ENCODE results near the gene SPNS1. TPM values are rescaled to one million over a fixed set of nuclear protein-coding genes. Genes with fewer than 3 reads are reported as not detected.
A peak's percentile ranks its signal among the peaks of the same experiment; 100 is the strongest.
"Not testable (repeated sequence)": the region's sequence is repeated elsewhere in the genome, so short reads cannot be mapped to it uniquely, and the experiment has no call there.

The SPNS1 gene
- total and polyA plus RNA-seq, 2 donors, result 11.7 to 75.1 TPM

- 97% methylated on average over 4 of the region's 4 CpGs for WGBS
Observed at GRCh38 chr16:28946681-28947080, 27.9 kb upstream of the SPNS1 start.

DNA sequence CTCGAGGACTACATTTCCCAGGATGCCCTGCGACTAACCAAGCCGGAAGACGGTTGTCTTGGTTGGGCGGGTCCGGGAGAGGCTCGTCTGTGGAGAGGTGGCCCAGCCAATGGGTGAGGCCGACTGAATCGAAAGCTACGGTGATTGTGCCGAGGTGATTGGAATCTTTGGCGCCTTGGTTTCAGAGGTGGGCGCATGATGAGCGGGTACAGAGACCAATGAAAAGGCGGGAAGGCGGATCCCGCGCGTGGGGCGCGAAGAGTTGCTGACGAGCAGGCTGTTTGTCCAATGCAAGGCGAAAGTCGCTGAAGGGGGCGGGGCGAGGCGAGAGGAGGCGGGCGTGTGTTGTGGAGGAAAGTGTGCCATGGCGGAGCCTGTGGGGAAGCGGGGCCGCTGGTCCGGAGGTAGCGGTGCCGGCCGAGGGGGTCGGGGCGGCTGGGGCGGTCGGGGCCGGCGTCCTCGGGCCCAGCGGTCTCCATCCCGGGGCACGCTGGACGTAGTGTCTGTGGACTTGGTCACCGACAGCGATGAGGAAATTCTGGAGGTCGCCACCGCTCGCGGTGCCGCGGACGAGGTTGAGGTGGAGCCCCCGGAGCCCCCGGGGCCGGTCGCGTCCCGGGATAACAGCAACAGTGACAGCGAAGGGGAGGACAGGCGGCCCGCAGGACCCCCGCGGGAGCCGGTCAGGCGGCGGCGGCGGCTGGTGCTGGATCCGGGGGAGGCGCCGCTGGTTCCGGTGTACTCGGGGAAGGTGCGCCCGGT lies 23.7 kb upstream of the SPNS1 start, which contains the start of gene NFATC2IP:
NFATC2IP (plus strand) TSS at position 290 of the 762 bp plus-strand sequence; CDS start at position 365, 75 bp downstream.
- under 1% methylated on average over 79 of the region's 79 CpGs for WGBS
- H3K9me3 ChIP-seq (ENCODE audit: control insufficient read depth in 2 of 2, insufficient read depth in 1 of 2, low read length in 1 of 2), result no peaks in the 10 kb centered on the region
- H3K27me3 ChIP-seq (ENCODE audit: control insufficient read depth in 2 of 2, insufficient read depth in 1 of 2, low read length in 1 of 2), result no peaks in the 10 kb centered on the region
- peak within 1 kb of the TSS; percentile 85 to 86 for H3K4me3 ChIP-seq (ENCODE audit: low read length in 2 of 2)
- peak; percentile 99 to 100 (median 100) for DNase-seq (ENCODE audit: low read depth in 6 of 9, low spot score in 9 of 9)
- peak within 1 kb of the TSS; percentile 68 to 76 for H3K27ac ChIP-seq (ENCODE audit: low read depth in 1 of 2, low read length in 1 of 2)
- peaks cover 14 to 31% of the 10 kb centered on the region in 2 donors for H3K4me1 ChIP-seq (ENCODE audit: control insufficient read depth in 2 of 2, insufficient read depth in 2 of 2, low read length in 2 of 2)
- H3K36me3 ChIP-seq (ENCODE audit: control insufficient read depth in 2 of 2, insufficient read depth in 2 of 2, low read length in 1 of 2), result peaks cover 28 to 37% of the 10 kb centered on the region in 2 donors

More at GRCh38 chr16:28946681-28947080, 27.9 kb upstream of the SPNS1 start:
- Histone ChIP-seq H3K36me3 (ENCODE audit: control insufficient read depth in 2 of 2, insufficient read depth in 2 of 2, low read length in 1 of 2) (no peaks in the 10 kb centered on the region), H3K9me3 (ENCODE audit: control insufficient read depth in 2 of 2, insufficient read depth in 1 of 2, low read length in 1 of 2) (peaks cover 0 to 3% of the 10 kb centered on the region in 2 donors), H3K27me3 (ENCODE audit: control insufficient read depth in 2 of 2, insufficient read depth in 1 of 2, low read length in 1 of 2) (no peaks in the 10 kb centered on the region), H3K4me3 (ENCODE audit: low read length in 2 of 2) (no peak overlapping the region), H3K27ac (ENCODE audit: low read depth in 1 of 2, low read length in 1 of 2) (no peak overlapping the region), H3K4me1 (ENCODE audit: control insufficient read depth in 2 of 2, insufficient read depth in 2 of 2, low read length in 2 of 2) (peaks cover 4 to 26% of the 10 kb centered on the region in 2 donors)
- DNase-seq (ENCODE audit: low read depth in 6 of 9, low spot score in 9 of 9), result no peak

GRCh38 chr16:28951410-28951943 lies 23.1 kb upstream of the SPNS1 start:
- peak in 1 of 9 donors; percentile 42 for DNase-seq (ENCODE audit: low read depth in 6 of 9, low spot score in 9 of 9)
- WGBS, result 4% methylated on average over 17 of the region's 17 CpGs
- Histone ChIP-seq H3K36me3 (ENCODE audit: control insufficient read depth in 2 of 2, insufficient read depth in 2 of 2, low read length in 1 of 2) (peaks cover 34 to 44% of the 10 kb centered on the region in 2 donors), H3K27me3 (ENCODE audit: control insufficient read depth in 2 of 2, insufficient read depth in 1 of 2, low read length in 1 of 2) (no peaks in the 10 kb centered on the region), H3K27ac (ENCODE audit: low read depth in 1 of 2, low read length in 1 of 2) (no peak overlapping the region), H3K9me3 (ENCODE audit: control insufficient read depth in 2 of 2, insufficient read depth in 1 of 2, low read length in 1 of 2) (no peaks in the 10 kb centered on the region), H3K4me1 (ENCODE audit: control insufficient read depth in 2 of 2, insufficient read depth in 2 of 2, low read length in 2 of 2) (peaks cover 14 to 29% of the 10 kb centered on the region in 2 donors), H3K4me3 (ENCODE audit: low read length in 2 of 2) (peak overlapping the region; percentile 85 to 86)

DNA sequence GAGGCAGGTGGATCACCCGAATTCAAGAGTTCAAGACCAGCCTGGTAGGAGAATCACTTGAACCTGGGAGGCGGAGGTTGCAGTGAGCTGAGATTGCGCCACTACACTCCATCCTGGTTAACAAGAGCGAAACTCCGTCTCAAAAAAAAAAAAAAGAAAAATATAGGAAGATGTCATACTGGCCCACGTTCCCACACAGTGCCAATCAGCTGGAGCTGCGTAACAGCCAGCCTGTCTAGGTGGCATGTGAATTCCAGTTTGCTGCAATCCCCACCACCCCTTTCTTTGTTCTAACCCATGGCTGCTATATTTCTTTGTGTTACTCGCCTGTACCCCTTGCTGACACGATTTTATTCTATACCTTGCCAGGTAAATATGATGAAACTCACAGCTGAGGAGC lies 16.4 kb upstream of the SPNS1 start:
- Histone ChIP-seq H3K36me3 (ENCODE audit: control insufficient read depth in 2 of 2, insufficient read depth in 2 of 2, low read length in 1 of 2) (peaks cover 82 to 93% of the 10 kb centered on the region in 2 donors), H3K27ac (ENCODE audit: low read depth in 1 of 2, low read length in 1 of 2) (no peak overlapping the region)
- WGBS, result 97% methylated on average over 9 of the region's 9 CpGs

DNA sequence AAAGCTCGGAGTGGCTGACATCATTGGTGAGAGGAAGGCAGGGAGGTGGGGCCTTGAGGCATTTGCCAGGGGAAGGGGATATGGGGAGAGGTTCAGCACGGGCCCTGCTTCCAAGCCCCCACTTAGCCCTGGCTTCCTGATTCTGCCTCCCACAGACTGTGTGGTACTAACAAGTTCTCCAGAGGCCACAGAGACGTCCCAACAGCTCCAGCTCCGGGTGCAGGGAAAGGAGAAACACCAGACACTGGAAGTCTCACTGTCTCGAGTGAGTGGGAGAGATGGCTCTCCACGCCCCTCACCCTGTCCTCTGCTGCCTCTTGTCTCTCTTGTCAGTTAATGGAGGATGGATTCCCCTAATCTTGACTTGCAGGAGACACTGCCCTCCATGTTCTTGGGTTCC lies 15.7 kb upstream of the SPNS1 start:
- Histone ChIP-seq H3K4me1 (ENCODE audit: control insufficient read depth in 2 of 2, insufficient read depth in 2 of 2, low read length in 2 of 2) (no peaks in the 10 kb centered on the region), H3K27me3 (ENCODE audit: control insufficient read depth in 2 of 2, insufficient read depth in 1 of 2, low read length in 1 of 2) (no peaks in the 10 kb centered on the region), H3K4me3 (ENCODE audit: low read length in 2 of 2) (no peak overlapping the region), H3K27ac (ENCODE audit: low read depth in 1 of 2, low read length in 1 of 2) (no peak overlapping the region), H3K36me3 (ENCODE audit: control insufficient read depth in 2 of 2, insufficient read depth in 2 of 2, low read length in 1 of 2) (peaks cover 83 to 93% of the 10 kb centered on the region in 2 donors), H3K9me3 (ENCODE audit: control insufficient read depth in 2 of 2, insufficient read depth in 1 of 2, low read length in 1 of 2) (no peaks in the 10 kb centered on the region)
- no peak for DNase-seq (ENCODE audit: low read depth in 6 of 9, low spot score in 9 of 9)
- 97% methylated on average over 6 of the region's 6 CpGs for WGBS

More for the DNA sequence above, 16.4 kb upstream of the SPNS1 start:
- H3K9me3 ChIP-seq (ENCODE audit: control insufficient read depth in 2 of 2, insufficient read depth in 1 of 2, low read length in 1 of 2), result no peaks in the 10 kb centered on the region
- DNase-seq (ENCODE audit: low read depth in 6 of 9, low spot score in 9 of 9), result no peak
- H3K27me3 ChIP-seq (ENCODE audit: control insufficient read depth in 2 of 2, insufficient read depth in 1 of 2, low read length in 1 of 2), result no peaks in the 10 kb centered on the region
- H3K4me3 ChIP-seq (ENCODE audit: low read length in 2 of 2), result no peak overlapping the region
- peaks cover 0 to 3% of the 10 kb centered on the region in 2 donors for H3K4me1 ChIP-seq (ENCODE audit: control insufficient read depth in 2 of 2, insufficient read depth in 2 of 2, low read length in 2 of 2)

DNA sequence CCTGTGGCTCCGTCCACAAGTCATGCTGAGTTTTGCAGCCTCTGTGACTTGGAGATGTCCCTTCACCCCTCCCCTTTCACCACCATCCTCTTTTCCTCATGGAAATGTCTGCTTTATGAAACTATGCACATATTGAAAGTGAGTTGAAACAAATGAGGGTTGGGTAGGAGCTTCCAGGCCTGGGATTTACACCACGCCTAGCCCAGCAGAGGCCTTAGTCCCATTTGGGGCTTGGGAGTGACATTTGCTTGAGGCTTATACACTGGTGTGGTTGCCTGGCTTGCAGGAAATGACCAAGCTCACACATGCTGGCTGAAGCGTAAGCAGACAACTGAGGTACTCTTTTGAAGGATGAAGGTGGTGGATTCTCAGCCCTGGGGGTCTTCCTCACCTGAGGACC lies 10.5 kb upstream of the SPNS1 start:
- peaks cover 57 to 60% of the 10 kb centered on the region in 2 donors for H3K36me3 ChIP-seq (ENCODE audit: control insufficient read depth in 2 of 2, insufficient read depth in 2 of 2, low read length in 1 of 2)
- no peak overlapping the region for H3K27ac ChIP-seq (ENCODE audit: low read depth in 1 of 2, low read length in 1 of 2)
- DNase-seq (ENCODE audit: low read depth in 6 of 9, low spot score in 9 of 9), result no peak
- H3K4me1 ChIP-seq (ENCODE audit: control insufficient read depth in 2 of 2, insufficient read depth in 2 of 2, low read length in 2 of 2), result no peaks in the 10 kb centered on the region
- 81% methylated on average over 3 of the region's 3 CpGs for WGBS
- no peaks in the 10 kb centered on the region for H3K27me3 ChIP-seq (ENCODE audit: control insufficient read depth in 2 of 2, insufficient read depth in 1 of 2, low read length in 1 of 2)
- no peak overlapping the region for H3K4me3 ChIP-seq (ENCODE audit: low read length in 2 of 2)
- no peaks in the 10 kb centered on the region for H3K9me3 ChIP-seq (ENCODE audit: control insufficient read depth in 2 of 2, insufficient read depth in 1 of 2, low read length in 1 of 2)

GRCh38 chr16:28964496-28964895 lies 10.1 kb upstream of the SPNS1 start:
- Histone ChIP-seq H3K4me3 (ENCODE audit: low read length in 2 of 2) (no peak overlapping the region), H3K9me3 (ENCODE audit: control insufficient read depth in 2 of 2, insufficient read depth in 1 of 2, low read length in 1 of 2) (no peaks in the 10 kb centered on the region), H3K4me1 (ENCODE audit: control insufficient read depth in 2 of 2, insufficient read depth in 2 of 2, low read length in 2 of 2) (no peaks in the 10 kb centered on the region), H3K36me3 (ENCODE audit: control insufficient read depth in 2 of 2, insufficient read depth in 2 of 2, low read length in 1 of 2) (peaks cover 53 to 56% of the 10 kb centered on the region in 2 donors), H3K27ac (ENCODE audit: low read depth in 1 of 2, low read length in 1 of 2) (no peak overlapping the region), H3K27me3 (ENCODE audit: control insufficient read depth in 2 of 2, insufficient read depth in 1 of 2, low read length in 1 of 2) (no peaks in the 10 kb centered on the region)
- no peak for DNase-seq (ENCODE audit: low read depth in 6 of 9, low spot score in 9 of 9)
- WGBS, result over 99% methylated on average over 2 of the region's 2 CpGs

GRCh38 chr16:28967156-28967555 lies 7.4 kb upstream of the SPNS1 start:
- DNase-seq (ENCODE audit: low read depth in 6 of 9, low spot score in 9 of 9), result no peak
- WGBS, result 96% methylated on average over 4 of the region's 4 CpGs
- Histone ChIP-seq H3K9me3 (ENCODE audit: control insufficient read depth in 2 of 2, insufficient read depth in 1 of 2, low read length in 1 of 2) (no peaks in the 10 kb centered on the region), H3K27me3 (ENCODE audit: control insufficient read depth in 2 of 2, insufficient read depth in 1 of 2, low read length in 1 of 2) (no peaks in the 10 kb centered on the region), H3K4me3 (ENCODE audit: low read length in 2 of 2) (no peak overlapping the region), H3K27ac (ENCODE audit: low read depth in 1 of 2, low read length in 1 of 2) (no peak overlapping the region), H3K4me1 (ENCODE audit: control insufficient read depth in 2 of 2, insufficient read depth in 2 of 2, low read length in 2 of 2) (no peaks in the 10 kb centered on the region), H3K36me3 (ENCODE audit: control insufficient read depth in 2 of 2, insufficient read depth in 2 of 2, low read length in 1 of 2) (peaks cover 34 to 36% of the 10 kb centered on the region in 2 donors)

DNA sequence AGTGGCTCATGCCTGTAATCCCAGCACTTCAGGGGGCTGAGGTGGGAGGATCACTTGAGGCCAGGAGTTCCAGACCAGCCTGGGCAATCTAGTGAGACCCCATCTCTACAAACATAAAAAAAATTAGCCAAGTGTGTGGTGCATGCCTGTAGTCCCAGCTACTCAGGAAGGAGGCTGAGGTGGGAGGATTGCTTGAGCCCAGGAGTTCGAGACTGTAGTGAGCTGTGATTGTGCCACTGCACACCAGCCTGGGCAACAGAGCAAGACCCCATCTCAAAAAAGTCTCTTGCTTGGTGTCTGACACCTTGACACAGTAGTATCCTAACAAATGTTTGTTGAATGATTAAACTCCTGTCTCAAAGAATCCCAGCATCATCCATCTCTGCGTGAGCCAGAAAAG lies 4.9 kb upstream of the SPNS1 start:
- 99% methylated on average over 2 of the region's 2 CpGs for WGBS
- not testable (repeated sequence) for H3K9me3 ChIP-seq (ENCODE audit: control insufficient read depth in 2 of 2, insufficient read depth in 1 of 2, low read length in 1 of 2)

More for the DNA sequence above, 4.9 kb upstream of the SPNS1 start:
- not testable (repeated sequence) for H3K27me3 ChIP-seq (ENCODE audit: control insufficient read depth in 2 of 2, insufficient read depth in 1 of 2, low read length in 1 of 2); H3K4me3 ChIP-seq (ENCODE audit: low read length in 2 of 2); H3K27ac ChIP-seq (ENCODE audit: low read depth in 1 of 2, low read length in 1 of 2); DNase-seq (ENCODE audit: low read depth in 6 of 9, low spot score in 9 of 9); H3K4me1 ChIP-seq (ENCODE audit: control insufficient read depth in 2 of 2, insufficient read depth in 2 of 2, low read length in 2 of 2)
- peaks cover 8 to 11% of the 10 kb centered on the region in 2 donors for H3K36me3 ChIP-seq (ENCODE audit: control insufficient read depth in 2 of 2, insufficient read depth in 2 of 2, low read length in 1 of 2)
